SK-N-SH (cell line): ENCODE measurements around the gene NEK6. TPM values are rescaled to one million over a fixed set of nuclear protein-coding genes. Genes with fewer than 3 reads are reported as not detected.

Experiments used
- CTCF ChIA-PET: fragments of 300-600, 350-600 bp; formaldehyde crosslinking; extraction: SDS; loops from one replicate; lab custom pipeline; 2021; lab: Yijun Ruan, JAX
- POLR2A ChIA-PET: fragments of 350-600 bp; sonication (Branson Sonifier 250); formaldehyde crosslinking; extraction: SDS; loops from one replicate; lab custom pipeline; 2020; ENCODE audit warnings: antibody characterized with exemption, inconsistent platforms; lab: Yijun Ruan, JAX
- DNase-seq: peaks from one replicate; pipeline ENCODE4 v3.0.0; 2012
- H2AFZ ChIP-seq: fragments of 200-600 bp; sonication (generic); 2 replicates; pipeline ENCODE4 v1.8.1; 2016; ENCODE audit warnings: antibody characterized with exemption, mild to moderate bottlenecking, low read depth
- H3F3A ChIP-seq: fragments of 200-600 bp; sonication (generic); replicated peaks from 2 replicates; pipeline ENCODE3; 2016; ENCODE audit warnings: antibody characterized with exemption, mild to moderate bottlenecking; ENCODE audit not compliant: insufficient read depth
- H3K27ac ChIP-seq, 2 experiments: fragments of 200-500 bp in 1 of 2; fragments of 200-600 bp in 1 of 2; sonication (Bioruptor generic) in 1 of 2; sonication (generic), shearing (Covaris generic) in 1 of 2; 2 replicates each; pipeline versions ENCODE4 v1.5.1 to v1.6.1; 2014 to 2016; ENCODE audit warnings: low read depth in 2 of 2, inconsistent platforms in 1 of 2, low read length in 1 of 2, mild to moderate bottlenecking in 1 of 2, mixed read lengths in 1 of 2
- H3K27me3 ChIP-seq: fragments of 200-600 bp; sonication (generic), shearing (Covaris generic); 2 replicates; pipeline ENCODE4 v1.6.1; 2016; ENCODE audit warnings: mixed run types; ENCODE audit not compliant: insufficient read depth
- H3K36me3 ChIP-seq, 2 experiments: fragments of 200-500 bp in 1 of 2; fragments of 200-600 bp in 1 of 2; sonication (Bioruptor generic) in 1 of 2; sonication (generic) in 1 of 2; replicated peaks in 1 of 2; 2 replicates each; pipeline versions ENCODE3 to v1.5.1; 2014 to 2016; ENCODE audit warnings: low read length in 1 of 2, mild to moderate bottlenecking in 1 of 2; ENCODE audit not compliant: insufficient read depth in 2 of 2, control insufficient read depth in 1 of 2
- H3K4me1 ChIP-seq, 2 experiments: fragments of 200-500 bp in 1 of 2; fragments of 200-600 bp in 1 of 2; sonication (Bioruptor generic) in 1 of 2; sonication (generic), shearing (Covaris generic) in 1 of 2; 2 replicates each; pipeline versions ENCODE4 v1.5.1 to v1.6.1; 2014 to 2016; ENCODE audit warnings: low read depth in 1 of 2, low read length in 1 of 2, mixed run types in 1 of 2; ENCODE audit not compliant: insufficient read depth in 2 of 2, control insufficient read depth in 1 of 2
- H3K4me2 ChIP-seq: fragments of 200-600 bp; sonication (generic), shearing (Covaris generic); 2 replicates; pipeline ENCODE4 v1.6.1; 2017; ENCODE audit warnings: mixed run types
- H3K4me3 ChIP-seq, 2 experiments: fragments of 200-500 bp in 1 of 2; fragments of 200-600 bp in 1 of 2; sonication (Bioruptor generic) in 1 of 2; sonication (generic), shearing (Covaris generic) in 1 of 2; 2 replicates each; pipeline versions ENCODE4 v1.5.1 to v1.8.1; 2014 to 2016; ENCODE audit warnings: low read depth in 2 of 2, inconsistent platforms in 1 of 2, low read length in 1 of 2, mild to moderate bottlenecking in 1 of 2, mixed read lengths in 1 of 2, moderate library complexity in 1 of 2
- H3K79me2 ChIP-seq: fragments of 200-600 bp; sonication (generic); 2 replicates; pipeline ENCODE4 v1.8.1; 2017; ENCODE audit warnings: mild to moderate bottlenecking; ENCODE audit not compliant: insufficient read depth
- H3K9ac ChIP-seq: fragments of 200-600 bp; sonication (generic); 2 replicates; pipeline ENCODE4 v1.6.1; 2017; ENCODE audit warnings: mixed run types
- H3K9me2 ChIP-seq: fragments of 200-600 bp; sonication (generic); 2 replicates; pipeline ENCODE4 v1.6.1; 2017; ENCODE audit warnings: mixed run types
- H3K9me3 ChIP-seq: fragments of 200-600 bp; sonication (generic); 2 replicates; pipeline ENCODE4 v1.6.1; 2017; ENCODE audit warnings: mixed run types, mild to moderate bottlenecking, moderate library complexity
- H4K20me1 ChIP-seq: fragments of 200-600 bp; sonication (generic); 2 replicates; pipeline ENCODE4 v1.6.1; 2017; ENCODE audit warnings: mild to moderate bottlenecking, mixed run types; ENCODE audit not compliant: insufficient read depth
- CHD2 ChIP-seq: fragments of 150-350 bp; IDR thresholded peaks from 2 replicates; pipeline ENCODE4 v1.6.1; 2018; ENCODE audit warnings: low read length; ENCODE audit not compliant: partially characterized antibody
- EP300 ChIP-seq, 2 experiments: IDR thresholded peaks; 2 replicates each; pipeline versions ENCODE4 v1.4.0 to v1.6.1; 2012; ENCODE audit warnings: borderline replicate concordance in 1 of 2, low read depth in 1 of 2, low read length in 1 of 2
- EZH2phosphoT487 ChIP-seq: fragments of 200-600 bp; sonication (generic); IDR thresholded peaks from 2 replicates; pipeline ENCODE4 v1.6.1; 2017; ENCODE audit warnings: low read depth, mixed run types, mild to moderate bottlenecking, antibody characterized with exemption, moderate library complexity, borderline replicate concordance
- FOSL2 ChIP-seq: IDR thresholded peaks from 2 replicates; pipeline ENCODE4 v1.4.0; 2012; ENCODE audit warnings: low read depth, mild to moderate bottlenecking, moderate library complexity, borderline replicate concordance
- FOXJ3 ChIP-seq: sonication (generic); formaldehyde crosslinking; IDR thresholded peaks from 2 replicates; pipeline ENCODE4 v1.5.1; 2020; ENCODE audit warnings: mild to moderate bottlenecking, missing genetic modification reagents
- FOXM1 ChIP-seq: IDR thresholded peaks from 2 replicates; pipeline ENCODE4 v1.4.0; 2012; ENCODE audit warnings: low read depth, mild to moderate bottlenecking
- GABPA ChIP-seq: IDR thresholded peaks from 2 replicates; pipeline ENCODE4 v1.4.0; 2012; ENCODE audit warnings: low read depth, mild to moderate bottlenecking
- MEF2A ChIP-seq: IDR thresholded peaks from 2 replicates; pipeline ENCODE4 v1.4.0; 2012; ENCODE audit warnings: low read depth, borderline replicate concordance
- NFIC ChIP-seq: IDR thresholded peaks from 2 replicates; pipeline ENCODE4 v1.4.0; 2012; ENCODE audit warnings: borderline replicate concordance
- NRF1 ChIP-seq: IDR thresholded peaks from 2 replicates; pipeline ENCODE4 v1.6.1; 2012; ENCODE audit warnings: low read depth, mild to moderate bottlenecking, low read length
- PBX3 ChIP-seq: IDR thresholded peaks from 2 replicates; pipeline ENCODE4; 2012
- POLR2AphosphoS5 ChIP-seq: IDR thresholded peaks from 2 replicates; pipeline ENCODE4 v1.6.1; 2012; ENCODE audit warnings: low read depth, low read length
- RAD21 ChIP-seq: IDR thresholded peaks from 2 replicates; pipeline ENCODE4 v1.6.1; 2012; ENCODE audit warnings: mild to moderate bottlenecking, low read length
- RCOR1 ChIP-seq: fragments of 150-350 bp; IDR thresholded peaks from 2 replicates; pipeline ENCODE4 v1.6.1; 2017; ENCODE audit warnings: antibody characterized with exemption, low read length
- RXRA ChIP-seq: IDR thresholded peaks from 2 replicates; pipeline ENCODE4 v1.4.0; 2012; ENCODE audit warnings: low read depth, mild to moderate bottlenecking, borderline replicate concordance
- SMC3 ChIP-seq: IDR thresholded peaks from 2 replicates; pipeline ENCODE4 v1.6.1; 2012; ENCODE audit warnings: low read depth, low read length, improper control_type of control experiment
- TAF1 ChIP-seq: IDR thresholded peaks from 2 replicates; pipeline ENCODE4 v1.6.1; 2012; ENCODE audit warnings: low read depth, mild to moderate bottlenecking, low read length, moderate library complexity, borderline replicate concordance
- TCF12 ChIP-seq: IDR thresholded peaks from 2 replicates; pipeline ENCODE4 v1.4.0; 2012
- YY1 ChIP-seq: IDR thresholded peaks from 2 replicates; pipeline ENCODE4 v1.4.0; 2012; ENCODE audit warnings: low read depth, mild to moderate bottlenecking
- ZBTB33 ChIP-seq: IDR thresholded peaks from 2 replicates; pipeline ENCODE4 v1.4.0; 2012; ENCODE audit warnings: low read depth, borderline replicate concordance
- WGBS: methylation state at CpG from one replicate; pipeline ENCODE4 v1.1.6; 2017; ENCODE audit warnings: low lambda C conversion rate; 5-methylcytosine and 5-hydroxymethylcytosine counted together
- polyA plus RNA-seq, 3 experiments: library from polyadenylated mRNA; depleted of rRNA; stranded (reverse); fragments of >200 nt; gene quantifications; 2 replicates each; pipeline ENCODE4 v1.2.3, GENCODE V29; 2012
- TF ChIP-seq, protein P1 (sequence below): fragments of 200-600 bp; sonication (generic); IDR thresholded peaks from 2 replicates; pipeline ENCODE4 v1.6.1; 2017; ENCODE audit warnings: antibody characterized with exemption, mild to moderate bottlenecking, moderate library complexity

Gene NEK6
- polyA plus RNA-seq, 1 of the 3 experiments (the other 2 are of a cell fraction): 89.8 TPM

DNA sequence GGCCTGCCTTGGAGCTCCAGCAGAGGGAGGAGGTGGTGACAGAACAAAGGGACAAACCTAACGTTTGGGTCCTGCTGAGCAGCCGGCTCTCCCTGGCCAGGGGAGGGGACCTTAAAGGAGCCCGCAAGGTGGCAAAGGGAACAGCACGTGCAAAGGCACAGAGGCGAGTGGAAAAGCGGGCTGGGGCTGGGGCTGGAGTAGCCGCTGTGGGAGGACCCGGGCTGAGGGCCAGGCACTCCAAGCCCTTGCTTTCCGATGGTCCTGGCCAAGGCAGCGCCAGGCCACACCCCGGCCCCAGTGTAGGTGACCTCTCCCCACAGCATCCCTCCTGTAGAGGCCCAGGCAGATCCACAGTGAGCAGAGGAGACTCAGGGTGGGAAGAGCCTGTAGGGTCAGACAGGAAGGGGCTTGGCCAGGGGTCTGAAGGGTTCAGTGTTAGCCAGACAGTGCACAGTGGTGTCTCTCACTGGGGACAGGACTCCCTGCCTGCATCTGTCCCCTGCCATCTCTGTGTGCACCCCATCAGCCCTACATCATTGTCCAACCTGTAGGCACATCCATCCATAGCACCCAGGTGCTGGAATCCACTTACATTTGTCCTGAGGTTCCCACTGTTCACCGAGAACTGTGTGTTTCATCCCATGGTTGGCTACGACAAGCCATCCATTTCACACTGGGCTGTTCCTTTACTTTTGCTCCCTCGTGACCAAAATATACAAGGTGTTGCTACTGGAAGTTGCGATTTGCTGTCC is 77.0 kb downstream of the NEK6 start (continued):
- no peak for TF ChIP-seq NRF1

DNA sequence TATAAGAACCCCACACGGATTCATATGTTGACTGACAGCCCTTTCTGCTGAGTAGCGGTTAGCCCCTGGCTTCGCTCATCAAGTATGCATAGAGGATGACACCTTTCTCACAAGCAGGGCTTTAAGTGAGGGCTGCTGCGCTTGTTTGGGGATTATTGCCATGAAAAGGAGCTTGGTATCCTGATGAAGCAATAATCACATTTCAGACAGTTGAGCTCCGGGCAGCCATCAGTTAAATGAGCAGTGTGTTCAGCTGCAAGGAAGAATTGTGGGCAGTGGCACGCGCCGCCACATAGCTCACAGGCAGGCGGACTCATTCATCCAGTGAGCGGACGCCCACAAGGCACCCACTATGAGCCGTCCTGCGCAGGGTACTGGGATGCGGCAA is 77.6 kb downstream of the NEK6 start:
- no peak for TF ChIP-seq CHD2
- no peak for TF ChIP-seq FOSL2
- no peak for TF ChIP-seq TAF1
- no peak for TF ChIP-seq EP300 (IDR thresholded peaks at IDR 0.05; ENCODE audit: borderline replicate concordance in 1 of 2, low read depth in 1 of 2, low read length in 1 of 2)
- TF ChIP-seq RXRA: no peak
- TF ChIP-seq, all 33 proteins: peak for 0
- H4K20me1 ChIP-seq: no peaks in the 10 kb centered on the region

GRCh38 chr9:124337562-124337961 is 79.8 kb downstream of the NEK6 start:
- DNase-seq: no peak
- no peak overlapping the region for H2AFZ ChIP-seq
- H3F3A ChIP-seq: peaks cover 15% of the 10 kb centered on the region
- H3K79me2 ChIP-seq: no peaks in the 10 kb centered on the region
- H3K4me3 ChIP-seq: no peak overlapping the region
- no peaks in the 10 kb centered on the region for H3K27me3 ChIP-seq
- H3K27ac ChIP-seq: no peak overlapping the region
- H3K9me3 ChIP-seq: no peaks in the 10 kb centered on the region
- TF ChIP-seq FOXM1 (no peak), EP300 (IDR thresholded peaks at IDR 0.05; ENCODE audit: borderline replicate concordance in 1 of 2, low read depth in 1 of 2, low read length in 1 of 2) (no peak), CHD2 (no peak), NFIC (no peak), TCF12 (no peak), RXRA (no peak), GABPA (no peak), POLR2AphosphoS5 (no peak), FOXJ3 (CRISPR knock-in tag) (no peak), MEF2A (no peak), ZBTB33 (no peak), RCOR1 (no peak), SMC3 (no peak), TAF1 (no peak), PBX3 (no peak), EZH2phosphoT487 (no peak), NRF1 (no peak), YY1 (no peak), RAD21 (no peak)
- TF ChIP-seq, protein P1, sequence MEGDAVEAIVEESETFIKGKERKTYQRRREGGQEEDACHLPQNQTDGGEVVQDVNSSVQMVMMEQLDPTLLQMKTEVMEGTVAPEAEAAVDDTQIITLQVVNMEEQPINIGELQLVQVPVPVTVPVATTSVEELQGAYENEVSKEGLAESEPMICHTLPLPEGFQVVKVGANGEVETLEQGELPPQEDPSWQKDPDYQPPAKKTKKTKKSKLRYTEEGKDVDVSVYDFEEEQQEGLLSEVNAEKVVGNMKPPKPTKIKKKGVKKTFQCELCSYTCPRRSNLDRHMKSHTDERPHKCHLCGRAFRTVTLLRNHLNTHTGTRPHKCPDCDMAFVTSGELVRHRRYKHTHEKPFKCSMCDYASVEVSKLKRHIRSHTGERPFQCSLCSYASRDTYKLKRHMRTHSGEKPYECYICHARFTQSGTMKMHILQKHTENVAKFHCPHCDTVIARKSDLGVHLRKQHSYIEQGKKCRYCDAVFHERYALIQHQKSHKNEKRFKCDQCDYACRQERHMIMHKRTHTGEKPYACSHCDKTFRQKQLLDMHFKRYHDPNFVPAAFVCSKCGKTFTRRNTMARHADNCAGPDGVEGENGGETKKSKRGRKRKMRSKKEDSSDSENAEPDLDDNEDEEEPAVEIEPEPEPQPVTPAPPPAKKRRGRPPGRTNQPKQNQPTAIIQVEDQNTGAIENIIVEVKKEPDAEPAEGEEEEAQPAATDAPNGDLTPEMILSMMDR: no peak
- no peak overlapping the region for H3K9ac ChIP-seq
- ChIA-PET CTCF (interaction anchor here (1.2 kb wide), 1 partner anchor 17 kb away, joined by 3 read pairs; no protein-coding TSS in a partner anchor), POLR2A (no interaction called here)
- H3K4me2 ChIP-seq: no peak overlapping the region
- H4K20me1 ChIP-seq: no peaks in the 10 kb centered on the region
- H3K36me3 ChIP-seq: peaks cover 14 to 27% of the 10 kb centered on the region in 2 experiments
- WGBS: 96% methylated on average over 5 of the region's 5 CpGs
- no peaks in the 10 kb centered on the region for H3K9me2 ChIP-seq
- peaks cover 3 to 7% of the 10 kb centered on the region in 2 experiments; a peak in 3 of 4 replicates for H3K4me1 ChIP-seq

More for the DNA sequence above, 77.6 kb downstream of the NEK6 start:
- Histone ChIP-seq H3K9me3 (no peaks in the 10 kb centered on the region), H3K4me3 (no peak overlapping the region), H2AFZ (no peak overlapping the region), H3K9me2 (no peaks in the 10 kb centered on the region), H3K9ac (no peak overlapping the region), H3K4me1 (no peaks in the 10 kb centered on the region; a peak in 1 of 4 replicates), H3K4me2 (no peak overlapping the region), H3K36me3 (peaks cover 24 to 27% of the 10 kb centered on the region in 2 experiments), H3K27me3 (no peaks in the 10 kb centered on the region), H3K79me2 (no peaks in the 10 kb centered on the region), H3F3A (peaks cover 8% of the 10 kb centered on the region), H3K27ac (no peak overlapping the region)
- ChIA-PET POLR2A (no interaction called here), CTCF (interaction anchor here (1.0 kb wide), 1 partner anchor 209 kb away, joined by 3 read pairs; no protein-coding TSS in a partner anchor)
- 90% methylated on average over 14 of the region's 14 CpGs for whole genome bisulfite sequencing
- no peak for DNase-seq
